GM19397 (cell line): ENCODE results near the gene AGAP2.
"Not testable (repeated sequence)": the region's sequence is repeated elsewhere in the genome, so short reads cannot be mapped to it uniquely, and the experiment has no call there.

Experiments used
- ATAC-seq: cut with Tn5 transposase; IDR thresholded peaks from one replicate; pipeline ENCODE4 v1.9.1; 2021; ENCODE audit warnings: mild to moderate bottlenecking, moderate library complexity; ENCODE audit not compliant: unreplicated experiment

Gene AGAP2

GRCh38 chr12:57707250-57707649, 31.3 kb downstream of the AGAP2 start:
- no peak for ATAC-seq

DNA sequence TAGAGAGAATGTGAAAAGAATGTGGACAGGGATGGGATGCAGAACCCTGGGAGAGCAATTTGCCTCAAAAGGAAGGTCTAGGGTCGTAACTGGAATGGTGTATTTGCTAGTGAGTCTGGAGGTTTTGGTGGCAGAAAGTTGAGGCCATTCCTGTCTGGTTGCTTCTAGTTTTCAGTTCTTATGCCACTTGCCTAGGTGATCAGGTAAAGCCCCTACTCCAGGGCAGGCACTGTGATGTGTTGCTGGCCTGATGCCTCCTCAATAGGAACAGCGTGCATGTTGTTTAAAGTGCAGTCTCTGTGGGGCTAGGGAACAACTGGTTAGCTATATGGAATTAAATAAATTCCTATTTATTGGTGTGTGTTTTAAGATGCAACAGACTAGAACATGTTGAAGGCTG, 38.2 kb downstream of the AGAP2 start:
- no peak for ATAC-seq

GRCh38 chr12:57698414-57698813, 40.1 kb downstream of the AGAP2 start:
- no peak for ATAC-seq

GRCh38 chr12:57697076-57697475, 41.5 kb downstream of the AGAP2 start:
- ATAC-seq: no peak

GRCh38 chr12:57695770-57696432, 42.6 kb downstream of the AGAP2 start:
- ATAC-seq: no peak

GRCh38 chr12:57694459-57695019, 44.0 kb downstream of the AGAP2 start:
- no peak for ATAC-seq

- ATAC-seq: peak; percentile 97
These were observed 44.7 kb downstream of the AGAP2 start, which contains the start of gene OS9 for GRCh38 chr12:57693659-57694458. OS9 (plus strand) TSS chr12:57694132; CDS start chr12:57694162, 30 bp downstream.

DNA sequence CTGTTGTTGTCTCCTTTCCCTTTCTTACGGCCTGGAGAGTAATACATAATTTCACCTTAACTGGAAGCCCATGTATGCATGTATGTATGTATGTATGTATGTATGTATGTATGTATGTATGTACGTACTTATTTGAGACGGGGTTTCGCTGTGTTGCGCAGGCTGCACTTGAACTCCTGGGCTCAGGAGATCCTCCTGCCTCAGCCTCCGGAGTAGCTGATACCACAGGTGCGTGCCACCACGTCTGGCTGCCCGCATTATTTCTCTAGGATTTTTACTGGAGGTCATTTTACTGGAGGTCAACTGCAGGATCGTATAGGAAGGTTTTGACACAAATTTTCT, 45.3 kb downstream of the AGAP2 start:
- ATAC-seq: no peak

GRCh38 chr12:57692500-57692899, 46.0 kb downstream of the AGAP2 start:
- no peak for ATAC-seq

GRCh38 chr12:57688931-57689330, 49.6 kb downstream of the AGAP2 start:
- ATAC-seq: no peak

- ATAC-seq: no peak
These were observed 50.7 kb downstream of the AGAP2 start for GRCh38 chr12:57687862-57688261.

DNA sequence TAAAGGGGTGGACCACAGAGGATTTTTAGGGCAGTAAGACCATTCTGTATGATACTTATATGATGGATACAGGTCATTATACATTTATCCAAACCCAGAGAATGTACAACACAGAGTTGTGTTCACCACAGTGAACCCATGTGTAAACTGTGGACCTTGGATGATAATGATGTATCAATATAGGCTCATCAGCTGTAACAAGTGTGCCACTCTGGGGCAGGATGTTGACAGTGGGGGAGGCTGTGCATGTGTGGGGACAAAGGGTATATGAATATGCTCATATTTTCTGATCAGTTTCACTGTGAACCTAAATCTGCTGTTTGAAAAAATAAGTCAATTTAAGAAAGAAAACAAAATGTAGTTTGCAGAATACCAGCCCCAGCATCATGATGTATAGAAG, 58.8 kb downstream of the AGAP2 start:
- no peak for ATAC-seq

DNA sequence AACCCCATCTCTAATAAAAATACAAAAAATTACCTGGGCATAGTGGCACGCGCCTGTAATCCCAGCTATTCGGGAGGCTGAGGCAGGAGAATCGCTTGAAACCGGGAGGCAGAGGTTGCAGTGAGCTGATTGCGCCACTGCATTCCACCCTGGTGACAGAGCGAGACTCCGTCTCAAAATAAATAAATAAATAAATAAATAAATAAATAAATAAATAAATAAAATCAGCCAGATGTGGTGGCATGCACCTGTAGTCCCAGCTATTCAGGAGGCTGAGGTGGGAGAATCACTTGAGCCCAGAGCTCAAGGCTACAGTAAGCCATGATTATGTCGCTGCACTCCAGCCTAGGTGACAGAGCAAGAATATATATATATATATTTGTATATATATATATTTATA, 60.6 kb downstream of the AGAP2 start:
- ATAC-seq: not testable (repeated sequence)

DNA sequence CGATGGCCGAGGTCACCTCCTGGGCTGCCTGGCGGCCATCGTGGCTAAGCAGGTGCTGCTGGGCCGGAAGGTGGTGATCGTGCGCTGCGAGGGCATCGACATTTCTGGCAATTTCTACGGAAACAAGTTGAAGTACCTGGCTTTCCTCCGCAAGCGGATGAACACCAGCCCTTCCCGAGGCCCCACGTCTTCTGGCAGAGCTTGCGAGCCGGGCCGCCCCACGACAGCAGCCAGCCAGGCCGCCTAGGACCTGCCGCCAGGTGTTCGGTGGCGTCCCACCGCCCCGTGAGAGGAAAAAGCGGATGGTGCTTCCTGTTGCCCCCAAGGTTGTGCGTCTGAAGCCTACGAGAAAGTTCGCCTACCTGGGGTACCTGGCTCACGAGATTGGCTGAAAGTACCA, 63.9 kb downstream of the AGAP2 start:
- ATAC-seq: no peak
